Measurements from ENCODE around the gene STEAP4. TPM values are rescaled to one million over a fixed set of nuclear protein-coding genes. Genes with fewer than 3 reads are reported as not detected.
"Not testable (repeated sequence)": the region's sequence is repeated elsewhere in the genome, so short reads cannot be mapped to it uniquely, and the experiment has no call there.

The STEAP4 gene
- total and polyA plus RNA-seq, 3 experiments from 2014 or later, result not detected

DNA sequence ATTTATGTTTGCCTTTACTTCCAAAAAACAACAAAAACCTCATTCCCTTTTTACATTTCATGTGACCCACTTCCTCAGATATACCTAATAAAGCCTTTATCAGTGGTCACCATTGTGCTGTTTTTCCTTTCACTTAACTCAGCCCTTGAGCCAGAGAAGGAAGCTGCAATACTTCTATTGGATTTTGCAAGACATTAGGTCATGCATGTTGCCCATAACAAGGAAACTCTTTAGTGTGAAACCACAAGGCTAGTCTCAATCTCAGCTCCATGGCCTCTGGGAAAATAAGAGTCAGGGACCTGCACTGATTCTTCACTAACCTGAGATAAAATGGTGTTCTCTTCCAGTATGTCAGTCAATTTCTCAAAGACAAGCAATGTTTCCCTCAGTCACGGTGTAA, 27.8 kb downstream of the STEAP4 start:
- H3K4me1 ChIP-seq (ENCODE audit: insufficient read depth, low read length), result no peaks in the 10 kb centered on the region
- no peak overlapping the region for H3K4me3 ChIP-seq (ENCODE audit: low read length)
- Mint-ChIP-seq H3K4me3 (no peak overlapping the region), H3K9me3 (no peaks in the 10 kb centered on the region), H3K27ac (no peak overlapping the region), H3K36me3 (no peaks in the 10 kb centered on the region), H3K4me1 (no peaks in the 10 kb centered on the region), H3K27me3 (peaks cover 0 to 16% of the 10 kb centered on the region in 2 donors)
- H3K9me3 ChIP-seq (ENCODE audit: low read length), result no peaks in the 10 kb centered on the region
- ChIA-PET POLR2A (no interaction called here), CTCF (no interaction called here)
- H3K27ac ChIP-seq (ENCODE audit: low read depth, low read length), result no peak overlapping the region
- H3K27me3 ChIP-seq (ENCODE audit: insufficient read depth, low read length, poor library complexity, severe bottlenecking), result no peaks in the 10 kb centered on the region
- no peaks in the 10 kb centered on the region for H3K36me3 ChIP-seq (ENCODE audit: insufficient read depth, low read length)
- DNase-seq, result no peak

- ChIA-PET CTCF (no interaction called here), POLR2A (no interaction called here)
- Histone ChIP-seq H3K36me3 (ENCODE audit: insufficient read depth, low read length) (no peaks in the 10 kb centered on the region), H3K9me3 (ENCODE audit: low read length) (no peaks in the 10 kb centered on the region), H3K27ac (ENCODE audit: low read depth, low read length) (no peak overlapping the region), H3K27me3 (ENCODE audit: insufficient read depth, low read length, poor library complexity, severe bottlenecking) (no peaks in the 10 kb centered on the region), H3K4me1 (ENCODE audit: insufficient read depth, low read length) (no peaks in the 10 kb centered on the region), H3K4me3 (ENCODE audit: low read length) (no peak overlapping the region)
- Mint-ChIP-seq H3K4me3 (no peak overlapping the region), H3K4me1 (no peaks in the 10 kb centered on the region), H3K36me3 (no peaks in the 10 kb centered on the region), H3K27ac (no peak overlapping the region), H3K27me3 (peaks cover 0 to 3% of the 10 kb centered on the region in 2 donors), H3K9me3 (no peaks in the 10 kb centered on the region)
- no peak for DNase-seq
Observed at GRCh38 chr7:88276605-88277153, 30.0 kb downstream of the STEAP4 start.

DNA sequence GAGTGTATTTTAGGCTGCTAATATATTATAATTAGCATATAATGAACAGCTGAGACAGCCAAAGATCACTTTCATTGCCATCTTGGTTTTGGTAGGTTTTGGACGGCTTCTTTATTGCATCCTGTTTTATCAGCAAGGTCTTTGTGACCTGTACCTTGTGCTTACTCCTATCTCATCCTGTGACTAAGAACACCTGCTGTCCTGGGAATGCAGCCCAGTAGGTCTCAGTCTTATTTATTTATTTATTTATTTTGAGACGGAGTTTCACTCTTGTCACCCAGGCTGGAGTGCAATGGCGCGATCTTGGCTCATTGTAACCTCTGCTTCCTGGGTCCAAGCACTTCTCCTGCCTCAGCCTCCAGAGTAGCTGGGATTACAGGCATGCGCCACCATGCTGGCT, 31.8 kb downstream of the STEAP4 start:
- H3K4me3 ChIP-seq (ENCODE audit: low read length); H3K36me3 Mint-ChIP-seq; DNase-seq; CTCF ChIA-PET; POLR2A ChIA-PET; H3K36me3 ChIP-seq (ENCODE audit: insufficient read depth, low read length); H3K27me3 ChIP-seq (ENCODE audit: insufficient read depth, low read length, poor library complexity, severe bottlenecking); H3K27ac ChIP-seq (ENCODE audit: low read depth, low read length); H3K4me1 Mint-ChIP-seq; H3K27ac Mint-ChIP-seq; H3K9me3 Mint-ChIP-seq; H3K4me3 Mint-ChIP-seq; H3K27me3 Mint-ChIP-seq; H3K4me1 ChIP-seq (ENCODE audit: insufficient read depth, low read length); H3K9me3 ChIP-seq (ENCODE audit: low read length): not testable (repeated sequence)

DNA sequence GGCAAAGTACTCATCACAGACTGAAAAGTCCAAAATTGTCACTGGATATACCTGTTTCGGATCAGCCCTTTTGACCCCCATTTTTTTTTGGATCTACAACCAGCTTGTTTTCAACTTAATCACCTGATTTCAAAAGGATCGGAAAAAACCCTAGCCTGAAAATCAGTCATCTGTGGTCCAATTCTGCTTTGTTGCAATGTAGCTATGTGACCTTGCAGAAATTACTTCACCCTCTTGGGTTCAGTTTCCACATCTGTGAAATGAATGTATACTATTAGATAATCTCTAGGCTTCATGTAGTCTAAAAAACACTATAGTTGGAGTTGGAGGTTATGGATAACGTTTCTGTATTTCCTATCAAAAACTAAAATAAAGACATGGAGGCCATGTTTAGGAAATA, 37.1 kb downstream of the STEAP4 start:
- no peaks in the 10 kb centered on the region for H3K4me1 Mint-ChIP-seq
- H3K27me3 ChIP-seq (ENCODE audit: insufficient read depth, low read length, poor library complexity, severe bottlenecking), result no peaks in the 10 kb centered on the region
- no peak overlapping the region for H3K27ac Mint-ChIP-seq
- no peaks in the 10 kb centered on the region for H3K9me3 Mint-ChIP-seq
- no peak for DNase-seq
- no peaks in the 10 kb centered on the region for H3K9me3 ChIP-seq (ENCODE audit: low read length)
- no peaks in the 10 kb centered on the region for H3K4me1 ChIP-seq (ENCODE audit: insufficient read depth, low read length)
- H3K4me3 Mint-ChIP-seq, result no peak overlapping the region
- no peaks in the 10 kb centered on the region for H3K36me3 ChIP-seq (ENCODE audit: insufficient read depth, low read length)
- ChIA-PET CTCF (no interaction called here), POLR2A (no interaction called here)
- H3K36me3 Mint-ChIP-seq, result no peaks in the 10 kb centered on the region
- H3K27ac ChIP-seq (ENCODE audit: low read depth, low read length), result no peak overlapping the region
- peaks cover 0 to 5% of the 10 kb centered on the region in 2 donors for H3K27me3 Mint-ChIP-seq
- no peak overlapping the region for H3K4me3 ChIP-seq (ENCODE audit: low read length)

DNA sequence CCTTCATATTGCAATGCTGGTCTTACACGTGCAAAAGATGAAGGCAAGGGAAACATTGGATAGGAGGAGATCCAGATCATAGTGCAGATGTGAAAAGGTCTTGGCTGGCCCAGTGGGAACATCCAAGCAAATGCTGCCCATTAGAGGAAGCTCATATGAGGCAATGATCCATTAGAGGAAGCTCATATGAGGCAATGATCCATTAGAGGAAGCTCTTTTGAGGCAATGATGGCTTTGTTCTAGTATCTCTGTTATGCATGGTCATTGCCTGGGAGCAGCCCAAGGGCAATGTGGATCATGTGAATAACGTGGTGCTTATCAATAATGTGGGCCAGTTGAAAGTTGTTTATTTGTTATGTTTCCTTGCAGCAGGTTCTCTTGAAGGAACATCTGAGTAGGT, 37.8 kb downstream of the STEAP4 start:
- Mint-ChIP-seq H3K27ac (no peak overlapping the region), H3K27me3 (peaks cover 0 to 6% of the 10 kb centered on the region in 2 donors), H3K4me1 (no peaks in the 10 kb centered on the region), H3K36me3 (no peaks in the 10 kb centered on the region), H3K4me3 (no peak overlapping the region), H3K9me3 (no peaks in the 10 kb centered on the region)
- Histone ChIP-seq H3K27ac (ENCODE audit: low read depth, low read length) (no peak overlapping the region), H3K27me3 (ENCODE audit: insufficient read depth, low read length, poor library complexity, severe bottlenecking) (no peaks in the 10 kb centered on the region), H3K36me3 (ENCODE audit: insufficient read depth, low read length) (no peaks in the 10 kb centered on the region), H3K4me3 (ENCODE audit: low read length) (no peak overlapping the region), H3K9me3 (ENCODE audit: low read length) (no peaks in the 10 kb centered on the region), H3K4me1 (ENCODE audit: insufficient read depth, low read length) (no peaks in the 10 kb centered on the region)
- DNase-seq, result no peak
- ChIA-PET CTCF (no interaction called here), POLR2A (no interaction called here)

GRCh38 chr7:88268051-88268450, 38.6 kb downstream of the STEAP4 start:
- Mint-ChIP-seq H3K36me3 (no peaks in the 10 kb centered on the region), H3K27ac (no peak overlapping the region), H3K4me1 (no peaks in the 10 kb centered on the region), H3K4me3 (no peak overlapping the region), H3K27me3 (peaks cover 0 to 6% of the 10 kb centered on the region in 2 donors), H3K9me3 (no peaks in the 10 kb centered on the region)
- ChIA-PET POLR2A (no interaction called here), CTCF (no interaction called here)
- H3K4me1 ChIP-seq (ENCODE audit: insufficient read depth, low read length), result no peaks in the 10 kb centered on the region
- H3K4me3 ChIP-seq (ENCODE audit: low read length), result no peak overlapping the region
- H3K27ac ChIP-seq (ENCODE audit: low read depth, low read length), result no peak overlapping the region
- H3K27me3 ChIP-seq (ENCODE audit: insufficient read depth, low read length, poor library complexity, severe bottlenecking), result no peaks in the 10 kb centered on the region
- no peaks in the 10 kb centered on the region for H3K36me3 ChIP-seq (ENCODE audit: insufficient read depth, low read length)
- DNase-seq, result no peak
- H3K9me3 ChIP-seq (ENCODE audit: low read length), result no peaks in the 10 kb centered on the region

DNA sequence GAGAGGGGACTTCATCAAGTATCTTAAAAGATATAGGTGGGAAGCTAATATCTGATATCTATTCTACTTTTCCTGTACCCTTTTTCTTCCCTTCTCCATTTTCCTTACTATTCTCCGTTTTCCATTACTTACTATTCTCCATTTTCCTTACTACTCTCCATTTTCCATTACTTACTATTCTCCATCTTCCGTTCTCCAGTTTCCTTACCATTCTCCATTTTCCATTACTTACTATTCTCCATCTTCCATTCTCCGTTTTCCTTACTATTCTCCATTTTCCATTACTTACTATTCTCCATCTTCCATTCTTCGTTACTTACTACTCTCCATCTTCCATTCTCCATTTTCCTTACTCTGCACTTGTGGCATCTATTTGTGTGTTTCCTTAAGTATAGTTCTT, 39.3 kb downstream of the STEAP4 start:
- no peaks in the 10 kb centered on the region for H3K9me3 Mint-ChIP-seq
- H3K36me3 Mint-ChIP-seq, result no peaks in the 10 kb centered on the region
- no peak overlapping the region for H3K4me3 Mint-ChIP-seq
- no peak overlapping the region for H3K27ac Mint-ChIP-seq
- no peak for DNase-seq
- Histone ChIP-seq H3K9me3 (ENCODE audit: low read length) (no peaks in the 10 kb centered on the region), H3K4me1 (ENCODE audit: insufficient read depth, low read length) (no peaks in the 10 kb centered on the region), H3K4me3 (ENCODE audit: low read length) (no peak overlapping the region), H3K27me3 (ENCODE audit: insufficient read depth, low read length, poor library complexity, severe bottlenecking) (no peaks in the 10 kb centered on the region), H3K27ac (ENCODE audit: low read depth, low read length) (no peak overlapping the region), H3K36me3 (ENCODE audit: insufficient read depth, low read length) (no peaks in the 10 kb centered on the region)
- ChIA-PET POLR2A (no interaction called here), CTCF (no interaction called here)
- no peaks in the 10 kb centered on the region for H3K4me1 Mint-ChIP-seq
- peaks cover 0 to 6% of the 10 kb centered on the region in 2 donors for H3K27me3 Mint-ChIP-seq

- CTCF ChIA-PET; POLR2A ChIA-PET; H3K36me3 Mint-ChIP-seq; H3K4me3 ChIP-seq (ENCODE audit: low read length); DNase-seq; H3K4me1 ChIP-seq (ENCODE audit: insufficient read depth, low read length); H3K36me3 ChIP-seq (ENCODE audit: insufficient read depth, low read length); H3K27me3 ChIP-seq (ENCODE audit: insufficient read depth, low read length, poor library complexity, severe bottlenecking); H3K9me3 ChIP-seq (ENCODE audit: low read length); H3K27ac ChIP-seq (ENCODE audit: low read depth, low read length); H3K27ac Mint-ChIP-seq; H3K4me3 Mint-ChIP-seq; H3K9me3 Mint-ChIP-seq; H3K4me1 Mint-ChIP-seq; H3K27me3 Mint-ChIP-seq: not testable (repeated sequence)
Observed at GRCh38 chr7:88264987-88265386, 41.7 kb downstream of the STEAP4 start.

- Histone ChIP-seq H3K36me3 (ENCODE audit: insufficient read depth, low read length) (no peaks in the 10 kb centered on the region), H3K4me1 (ENCODE audit: insufficient read depth, low read length) (no peaks in the 10 kb centered on the region)
Observed at GRCh38 chr7:88262562-88262961, 44.1 kb downstream of the STEAP4 start.

More at GRCh38 chr7:88262562-88262961, 44.1 kb downstream of the STEAP4 start:
- H3K4me3 Mint-ChIP-seq, result no peak overlapping the region
- Histone ChIP-seq H3K4me3 (ENCODE audit: low read length) (no peak overlapping the region), H3K27me3 (ENCODE audit: insufficient read depth, low read length, poor library complexity, severe bottlenecking) (no peaks in the 10 kb centered on the region), H3K27ac (ENCODE audit: low read depth, low read length) (no peak overlapping the region), H3K9me3 (ENCODE audit: low read length) (no peaks in the 10 kb centered on the region)
- H3K4me1 Mint-ChIP-seq, result no peaks in the 10 kb centered on the region
- peaks cover 0 to 3% (median 0%) of the 10 kb centered on the region in 5 donors for H3K9me3 Mint-ChIP-seq
- H3K27me3 Mint-ChIP-seq, result peaks cover 2 to 15% of the 10 kb centered on the region in 2 donors
- no peak for DNase-seq
- H3K36me3 Mint-ChIP-seq, result no peaks in the 10 kb centered on the region
- ChIA-PET POLR2A (interaction anchor here (0.6 kb wide), 1 partner anchor 329 kb away, joined by 3 read pairs; the partner anchor contains the start of gene ADAM22), CTCF (no interaction called here)
- no peak overlapping the region for H3K27ac Mint-ChIP-seq

All from CD8-positive, alpha-beta memory T cell (primary cell).